ENCODE results near the gene SAXO2.

- no peak for TF ChIP-seq CTCF (conservative IDR thresholded peaks at IDR 0.05; ENCODE audit: low read depth in 2 of 2)
- no peak for TF ChIP-seq JUNB (IDR thresholded peaks at IDR 0.05; ENCODE audit: unreplicated experiment)
- TF ChIP-seq EZH2phosphoT487 (IDR thresholded peaks at IDR 0.05; ENCODE audit: unreplicated experiment): no peak
- TF ChIP-seq, protein P1, sequence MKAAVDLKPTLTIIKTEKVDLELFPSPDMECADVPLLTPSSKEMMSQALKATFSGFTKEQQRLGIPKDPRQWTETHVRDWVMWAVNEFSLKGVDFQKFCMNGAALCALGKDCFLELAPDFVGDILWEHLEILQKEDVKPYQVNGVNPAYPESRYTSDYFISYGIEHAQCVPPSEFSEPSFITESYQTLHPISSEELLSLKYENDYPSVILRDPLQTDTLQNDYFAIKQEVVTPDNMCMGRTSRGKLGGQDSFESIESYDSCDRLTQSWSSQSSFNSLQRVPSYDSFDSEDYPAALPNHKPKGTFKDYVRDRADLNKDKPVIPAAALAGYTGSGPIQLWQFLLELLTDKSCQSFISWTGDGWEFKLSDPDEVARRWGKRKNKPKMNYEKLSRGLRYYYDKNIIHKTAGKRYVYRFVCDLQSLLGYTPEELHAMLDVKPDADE (IDR thresholded peaks at IDR 0.05): no peak
Observed at GRCh38 chr15:82231233-82231632, 31.4 kb upstream of the SAXO2 start.

All from GM23338 (cell line).